K562 (cell line): ENCODE results near the gene ABHD10. TPM values are rescaled to one million over a fixed set of nuclear protein-coding genes. Genes with fewer than 3 reads are reported as not detected.

Experiments used
- ATAC-seq: fragments of 200-7000 bp; cut with Tn5 transposase; 3 replicates; pipeline ENCODE4 v1.9.1; 2020; ENCODE audit warnings: moderate library complexity
- BruUV-seq: library from RNA; stranded (reverse); fragments of 400-500 nt; replicated peaks from 2 replicates; lab custom pipeline; 2021; lab: Mats Ljungman, UMichigan
- CTCF ChIA-PET: fragments of 300-600 bp; formaldehyde crosslinking; extraction: SDS; loops from one replicate; lab custom pipeline; 2021; ENCODE audit warnings: low intra/inter-chr PET ratio; lab: Yijun Ruan, JAX
- POLR2A ChIA-PET: fragments of 300-600, 350-650 bp; sonication (Branson Sonifier 250); formaldehyde crosslinking; extraction: SDS; loops from one replicate; lab custom pipeline; 2021; ENCODE audit warnings: antibody characterized with exemption, inconsistent platforms; lab: Yijun Ruan, JAX
- DNase-seq, 4 experiments: peaks; one replicate each; pipeline versions ENCODE4 v3.0.0 to v3.0.0-alpha.2; 2011 to 2018; ENCODE audit warnings: low spot score in 3 of 4, mixed read lengths in 3 of 4; ENCODE audit errors: extremely low read depth in 1 of 4
- FAIRE-seq: peaks from 2 replicates; lab custom pipeline; 2011; peaks lifted over from hg19 to GRCh38; lab: Jason Lieb, UNC
- H2AFZ ChIP-seq: 2 replicates; pipeline ENCODE4 v1.6.0; 2011; ENCODE audit warnings: low read depth, low read length, control low read depth, inconsistent platforms
- H3K27ac ChIP-seq: fragments of 200-600 bp; 3 replicates; pipeline ENCODE4 v1.8.0; 2011; ENCODE audit warnings: low read depth, mild to moderate bottlenecking, control low read depth, inconsistent platforms, low read length, moderate library complexity, mixed read lengths; ENCODE audit errors: extremely low read depth
- H3K27me3 ChIP-seq, 2 experiments: fragments of 300-600 bp in 1 of 2; 2 replicates in 1 of 2; 3 replicates in 1 of 2; pipeline versions ENCODE4 v1.6.0 to v1.8.0; 2011; ENCODE audit warnings: inconsistent platforms in 2 of 2, low read length in 2 of 2, mild to moderate bottlenecking in 1 of 2, mixed read lengths in 1 of 2, moderate library complexity in 1 of 2; ENCODE audit not compliant: control insufficient read depth in 2 of 2, insufficient read depth in 2 of 2
- H3K36me3 ChIP-seq: fragments of 300-600 bp; 3 replicates; pipeline ENCODE4 v1.8.0; 2011; ENCODE audit warnings: mild to moderate bottlenecking, low read length, inconsistent platforms; ENCODE audit not compliant: control insufficient read depth, insufficient read depth
- H3K4me1 ChIP-seq, 2 experiments: fragments of 200-600 bp in 1 of 2; replicated peaks in 1 of 2; 2 replicates in 1 of 2; 3 replicates in 1 of 2; pipeline versions ENCODE4 v1.5.1 to v1.8.0; 2011; ENCODE audit warnings: inconsistent platforms in 2 of 2, low read length in 2 of 2, mild to moderate bottlenecking in 1 of 2, mixed read lengths in 1 of 2, moderate library complexity in 1 of 2; ENCODE audit not compliant: control insufficient read depth in 2 of 2, insufficient read depth in 2 of 2
- H3K4me2 ChIP-seq: 2 replicates; pipeline ENCODE4 v1.6.1; 2011; ENCODE audit warnings: low read length, control low read depth, inconsistent platforms, mixed read lengths; ENCODE audit not compliant: insufficient read depth
- H3K4me3 ChIP-seq: fragments of 200-600 bp; sonication (generic), shearing (Covaris generic); 2 replicates; pipeline ENCODE4 v1.5.1; 2016; ENCODE audit warnings: control low read depth, inconsistent platforms
- H3K79me2 ChIP-seq: fragments of 200-600 bp; 3 replicates; pipeline ENCODE4 v1.8.0; 2011; ENCODE audit warnings: low read length, inconsistent platforms; ENCODE audit not compliant: control insufficient read depth, insufficient read depth
- H3K9ac ChIP-seq, 2 experiments: 2 replicates each; pipeline versions ENCODE4 v1.6.0 to v1.6.1; 2011; ENCODE audit warnings: low read depth in 2 of 2, low read length in 2 of 2, control low read depth in 1 of 2, inconsistent platforms in 1 of 2, mild to moderate bottlenecking in 1 of 2, mixed read lengths in 1 of 2; ENCODE audit not compliant: insufficient read depth in 1 of 2
- H3K9me1 ChIP-seq: one replicate; pipeline ENCODE4 v1.6.0; 2011; ENCODE audit warnings: inconsistent platforms, mild to moderate bottlenecking, low read length, moderate library complexity; ENCODE audit not compliant: control insufficient read depth, insufficient read depth
- H3K9me3 ChIP-seq: replicated peaks from 2 replicates; pipeline ENCODE4 v1.5.1; 2011; ENCODE audit warnings: low read depth, low read length, inconsistent platforms; ENCODE audit not compliant: control insufficient read depth, insufficient read depth
- H4K20me1 ChIP-seq: replicated peaks from 2 replicates; pipeline ENCODE4 v1.6.1; 2011; ENCODE audit warnings: low read length, inconsistent platforms, mixed read lengths; ENCODE audit not compliant: control insufficient read depth, insufficient read depth
- BHLHE40 ChIP-seq: IDR thresholded peaks from 2 replicates; pipeline ENCODE4 v1.6.1; 2011; ENCODE audit warnings: low read length, improper control_type of control experiment
- ZNF224 ChIP-seq: sonication (generic); formaldehyde crosslinking; IDR thresholded peaks from 2 replicates; pipeline ENCODE4 v1.8.0; 2022; ENCODE audit warnings: mild to moderate bottlenecking, missing genetic modification reagents
- ZSCAN29 ChIP-seq: fragments of 450-650 bp; IDR thresholded peaks from 2 replicates; pipeline ENCODE4 v1.6.1; 2017
- WGBS: fragments of 100-300 bp; shearing (Covaris generic); methylation state at CpG from one replicate; pipeline ENCODE4 v1.1.6; 2016; ENCODE audit warnings: low coverage, mixed read lengths; ENCODE audit not compliant: insufficient coverage; ENCODE audit errors: missing lambda C conversion rate; 5-methylcytosine and 5-hydroxymethylcytosine counted together
- in situ Hi-C: fragments of 300-500 bp; cut with MboI; formaldehyde crosslinking; loops from 4 replicates; pipeline ENCODE4 v1.15.0; 2018; ENCODE audit warnings: inconsistent platforms, mixed read lengths
- intact Hi-C: fragments of 100-400 bp; cut with micrococcal nuclease; formaldehyde crosslinking; loops from 2 replicates; pipeline ENCODE4 v1.14.2; 2022
- polyA plus RNA-seq, 8 experiments: library from polyadenylated mRNA; depleted of rRNA in 4 of 8; stranded (reverse) in 5 of 8; unstranded in 3 of 8; fragments of >200 nt; fragmentation: Nextera tagmentation in 2 of 8; fragmentation: Illumina TruSeq in 1 of 8; extraction: Ambion mirVana in 2 of 8; extraction: Trizol in 1 of 8; gene quantifications; 2 replicates each; pipeline versions ENCODE4 v1.2.1 to v1.2.3, GENCODE V29; 2011 to 2014; ENCODE audit warnings: inconsistent platforms in 1 of 8, missing spikeins in 1 of 8
- total RNA-seq, 7 experiments: library from RNA; depleted of rRNA in 6 of 7; stranded (reverse); fragments of >200 nt in 6 of 7; fragmentation: Illumina TruSeq in 2 of 7; extraction: Trizol in 2 of 7; gene quantifications; 2 replicates each; pipeline versions ENCODE4 v1.2.1 to v1.2.3, GENCODE V29; 2011 to 2021; ENCODE audit warnings: low replicate concordance in 1 of 7
- TF ChIP-seq, protein P1 (sequence below): sonication (generic); formaldehyde crosslinking; IDR thresholded peaks from 2 replicates; pipeline ENCODE4 v1.8.1; 2022; ENCODE audit warnings: missing genetic modification reagents
- TF ChIP-seq, protein P2 (sequence below): fragments of 450-650 bp; IDR thresholded peaks from 2 replicates; pipeline ENCODE4 v1.6.1; 2016; ENCODE audit warnings: mild to moderate bottlenecking, moderate library complexity

ABHD10 gene
- total and polyA plus RNA-seq, 9 of the 15 experiments (the other 6 are each of a cell fraction or from before 2014, with no cell fraction given), result 6.1 to 29.5 (median 11.5) TPM

DNA sequence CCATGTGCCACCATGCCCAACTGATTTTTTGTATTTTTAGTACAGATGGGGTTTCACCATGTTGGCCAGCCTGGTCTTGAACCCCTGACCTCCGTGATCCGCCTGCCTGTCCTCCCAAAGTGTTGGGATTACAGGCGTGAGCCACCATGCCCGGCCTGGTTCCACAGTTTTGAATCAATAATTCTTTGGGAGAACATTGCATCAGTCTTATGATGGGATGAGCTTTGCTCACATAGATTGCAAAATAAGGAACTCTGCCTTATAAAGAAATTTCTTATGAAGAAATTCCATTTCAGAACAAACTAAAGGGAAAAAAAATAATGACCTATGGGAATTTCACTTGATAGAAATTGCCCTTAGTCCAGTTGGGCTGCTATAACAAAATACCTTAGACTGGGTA, 39.9 kb downstream of the ABHD10 start (continued):
- TF ChIP-seq ZNF224 (CRISPR knock-in tag) (no peak), BHLHE40 (no peak), ZSCAN29 (no peak)
- TF ChIP-seq, protein P1, sequence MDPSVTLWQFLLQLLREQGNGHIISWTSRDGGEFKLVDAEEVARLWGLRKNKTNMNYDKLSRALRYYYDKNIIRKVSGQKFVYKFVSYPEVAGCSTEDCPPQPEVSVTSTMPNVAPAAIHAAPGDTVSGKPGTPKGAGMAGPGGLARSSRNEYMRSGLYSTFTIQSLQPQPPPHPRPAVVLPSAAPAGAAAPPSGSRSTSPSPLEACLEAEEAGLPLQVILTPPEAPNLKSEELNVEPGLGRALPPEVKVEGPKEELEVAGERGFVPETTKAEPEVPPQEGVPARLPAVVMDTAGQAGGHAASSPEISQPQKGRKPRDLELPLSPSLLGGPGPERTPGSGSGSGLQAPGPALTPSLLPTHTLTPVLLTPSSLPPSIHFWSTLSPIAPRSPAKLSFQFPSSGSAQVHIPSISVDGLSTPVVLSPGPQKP (CRISPR knock-in tag), result no peak

DNA sequence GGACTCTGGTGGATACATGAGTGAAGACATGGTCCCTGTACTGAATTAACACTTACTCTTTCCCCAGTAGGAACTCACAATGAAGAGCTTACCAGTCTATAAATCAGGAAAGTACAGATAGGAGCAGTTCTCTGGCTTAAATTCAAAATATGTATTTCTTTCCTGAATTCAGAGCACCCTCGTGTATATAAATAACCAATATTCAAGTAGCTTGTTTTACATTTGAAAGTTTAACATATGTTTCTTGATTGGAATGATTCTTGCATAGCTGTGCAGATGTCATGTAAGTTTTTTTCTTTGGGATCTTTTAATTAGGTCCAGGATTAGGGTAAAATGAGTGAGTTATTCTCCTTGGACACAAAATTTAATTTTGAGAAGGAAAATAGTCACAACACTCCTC, 40.9 kb downstream of the ABHD10 start:
- Histone ChIP-seq H3K36me3 (no peaks in the 10 kb centered on the region), H3K79me2 (no peaks in the 10 kb centered on the region), H4K20me1 (no peaks in the 10 kb centered on the region), H3K27ac (no peak overlapping the region), H3K4me1 (no peaks in the 10 kb centered on the region), H3K9me3 (no peaks in the 10 kb centered on the region), H3K9me1 (no peaks in the 10 kb centered on the region), H3K4me3 (no peak overlapping the region), H3K9ac (no peak overlapping the region), H3K4me2 (no peak overlapping the region), H2AFZ (no peak overlapping the region), H3K27me3 (no peaks in the 10 kb centered on the region; a peak in 1 of 5 replicates)
- no TSS peak for BruUV-seq
- intact Hi-C loops (loop anchor here (10.0 kb wide), 1 partner anchor 125 kb away; no protein-coding TSS in a partner anchor), in situ Hi-C loops (no loop called here)
- CTCF ChIA-PET, result no interaction called here
- no peak for ATAC-seq
- WGBS, result 0% methylated on average over 1 of the region's 1 CpG
- DNase-seq, result no peak
- POLR2A ChIA-PET, result no interaction called here
- no peak for FAIRE-seq
- TF ChIP-seq, protein P2, sequence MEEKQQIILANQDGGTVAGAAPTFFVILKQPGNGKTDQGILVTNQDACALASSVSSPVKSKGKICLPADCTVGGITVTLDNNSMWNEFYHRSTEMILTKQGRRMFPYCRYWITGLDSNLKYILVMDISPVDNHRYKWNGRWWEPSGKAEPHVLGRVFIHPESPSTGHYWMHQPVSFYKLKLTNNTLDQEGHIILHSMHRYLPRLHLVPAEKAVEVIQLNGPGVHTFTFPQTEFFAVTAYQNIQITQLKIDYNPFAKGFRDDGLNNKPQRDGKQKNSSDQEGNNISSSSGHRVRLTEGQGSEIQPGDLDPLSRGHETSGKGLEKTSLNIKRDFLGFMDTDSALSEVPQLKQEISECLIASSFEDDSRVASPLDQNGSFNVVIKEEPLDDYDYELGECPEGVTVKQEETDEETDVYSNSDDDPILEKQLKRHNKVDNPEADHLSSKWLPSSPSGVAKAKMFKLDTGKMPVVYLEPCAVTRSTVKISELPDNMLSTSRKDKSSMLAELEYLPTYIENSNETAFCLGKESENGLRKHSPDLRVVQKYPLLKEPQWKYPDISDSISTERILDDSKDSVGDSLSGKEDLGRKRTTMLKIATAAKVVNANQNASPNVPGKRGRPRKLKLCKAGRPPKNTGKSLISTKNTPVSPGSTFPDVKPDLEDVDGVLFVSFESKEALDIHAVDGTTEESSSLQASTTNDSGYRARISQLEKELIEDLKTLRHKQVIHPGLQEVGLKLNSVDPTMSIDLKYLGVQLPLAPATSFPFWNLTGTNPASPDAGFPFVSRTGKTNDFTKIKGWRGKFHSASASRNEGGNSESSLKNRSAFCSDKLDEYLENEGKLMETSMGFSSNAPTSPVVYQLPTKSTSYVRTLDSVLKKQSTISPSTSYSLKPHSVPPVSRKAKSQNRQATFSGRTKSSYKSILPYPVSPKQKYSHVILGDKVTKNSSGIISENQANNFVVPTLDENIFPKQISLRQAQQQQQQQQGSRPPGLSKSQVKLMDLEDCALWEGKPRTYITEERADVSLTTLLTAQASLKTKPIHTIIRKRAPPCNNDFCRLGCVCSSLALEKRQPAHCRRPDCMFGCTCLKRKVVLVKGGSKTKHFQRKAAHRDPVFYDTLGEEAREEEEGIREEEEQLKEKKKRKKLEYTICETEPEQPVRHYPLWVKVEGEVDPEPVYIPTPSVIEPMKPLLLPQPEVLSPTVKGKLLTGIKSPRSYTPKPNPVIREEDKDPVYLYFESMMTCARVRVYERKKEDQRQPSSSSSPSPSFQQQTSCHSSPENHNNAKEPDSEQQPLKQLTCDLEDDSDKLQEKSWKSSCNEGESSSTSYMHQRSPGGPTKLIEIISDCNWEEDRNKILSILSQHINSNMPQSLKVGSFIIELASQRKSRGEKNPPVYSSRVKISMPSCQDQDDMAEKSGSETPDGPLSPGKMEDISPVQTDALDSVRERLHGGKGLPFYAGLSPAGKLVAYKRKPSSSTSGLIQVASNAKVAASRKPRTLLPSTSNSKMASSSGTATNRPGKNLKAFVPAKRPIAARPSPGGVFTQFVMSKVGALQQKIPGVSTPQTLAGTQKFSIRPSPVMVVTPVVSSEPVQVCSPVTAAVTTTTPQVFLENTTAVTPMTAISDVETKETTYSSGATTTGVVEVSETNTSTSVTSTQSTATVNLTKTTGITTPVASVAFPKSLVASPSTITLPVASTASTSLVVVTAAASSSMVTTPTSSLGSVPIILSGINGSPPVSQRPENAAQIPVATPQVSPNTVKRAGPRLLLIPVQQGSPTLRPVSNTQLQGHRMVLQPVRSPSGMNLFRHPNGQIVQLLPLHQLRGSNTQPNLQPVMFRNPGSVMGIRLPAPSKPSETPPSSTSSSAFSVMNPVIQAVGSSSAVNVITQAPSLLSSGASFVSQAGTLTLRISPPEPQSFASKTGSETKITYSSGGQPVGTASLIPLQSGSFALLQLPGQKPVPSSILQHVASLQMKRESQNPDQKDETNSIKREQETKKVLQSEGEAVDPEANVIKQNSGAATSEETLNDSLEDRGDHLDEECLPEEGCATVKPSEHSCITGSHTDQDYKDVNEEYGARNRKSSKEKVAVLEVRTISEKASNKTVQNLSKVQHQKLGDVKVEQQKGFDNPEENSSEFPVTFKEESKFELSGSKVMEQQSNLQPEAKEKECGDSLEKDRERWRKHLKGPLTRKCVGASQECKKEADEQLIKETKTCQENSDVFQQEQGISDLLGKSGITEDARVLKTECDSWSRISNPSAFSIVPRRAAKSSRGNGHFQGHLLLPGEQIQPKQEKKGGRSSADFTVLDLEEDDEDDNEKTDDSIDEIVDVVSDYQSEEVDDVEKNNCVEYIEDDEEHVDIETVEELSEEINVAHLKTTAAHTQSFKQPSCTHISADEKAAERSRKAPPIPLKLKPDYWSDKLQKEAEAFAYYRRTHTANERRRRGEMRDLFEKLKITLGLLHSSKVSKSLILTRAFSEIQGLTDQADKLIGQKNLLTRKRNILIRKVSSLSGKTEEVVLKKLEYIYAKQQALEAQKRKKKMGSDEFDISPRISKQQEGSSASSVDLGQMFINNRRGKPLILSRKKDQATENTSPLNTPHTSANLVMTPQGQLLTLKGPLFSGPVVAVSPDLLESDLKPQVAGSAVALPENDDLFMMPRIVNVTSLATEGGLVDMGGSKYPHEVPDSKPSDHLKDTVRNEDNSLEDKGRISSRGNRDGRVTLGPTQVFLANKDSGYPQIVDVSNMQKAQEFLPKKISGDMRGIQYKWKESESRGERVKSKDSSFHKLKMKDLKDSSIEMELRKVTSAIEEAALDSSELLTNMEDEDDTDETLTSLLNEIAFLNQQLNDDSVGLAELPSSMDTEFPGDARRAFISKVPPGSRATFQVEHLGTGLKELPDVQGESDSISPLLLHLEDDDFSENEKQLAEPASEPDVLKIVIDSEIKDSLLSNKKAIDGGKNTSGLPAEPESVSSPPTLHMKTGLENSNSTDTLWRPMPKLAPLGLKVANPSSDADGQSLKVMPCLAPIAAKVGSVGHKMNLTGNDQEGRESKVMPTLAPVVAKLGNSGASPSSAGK, result no peak
